Measurements from ENCODE around the gene OBI1.
A peak's percentile ranks its signal among the peaks of the same experiment; 100 is the strongest.
"Not testable (repeated sequence)": the region's sequence is repeated elsewhere in the genome, so short reads cannot be mapped to it uniquely, and the experiment has no call there.

The OBI1 gene

DNA sequence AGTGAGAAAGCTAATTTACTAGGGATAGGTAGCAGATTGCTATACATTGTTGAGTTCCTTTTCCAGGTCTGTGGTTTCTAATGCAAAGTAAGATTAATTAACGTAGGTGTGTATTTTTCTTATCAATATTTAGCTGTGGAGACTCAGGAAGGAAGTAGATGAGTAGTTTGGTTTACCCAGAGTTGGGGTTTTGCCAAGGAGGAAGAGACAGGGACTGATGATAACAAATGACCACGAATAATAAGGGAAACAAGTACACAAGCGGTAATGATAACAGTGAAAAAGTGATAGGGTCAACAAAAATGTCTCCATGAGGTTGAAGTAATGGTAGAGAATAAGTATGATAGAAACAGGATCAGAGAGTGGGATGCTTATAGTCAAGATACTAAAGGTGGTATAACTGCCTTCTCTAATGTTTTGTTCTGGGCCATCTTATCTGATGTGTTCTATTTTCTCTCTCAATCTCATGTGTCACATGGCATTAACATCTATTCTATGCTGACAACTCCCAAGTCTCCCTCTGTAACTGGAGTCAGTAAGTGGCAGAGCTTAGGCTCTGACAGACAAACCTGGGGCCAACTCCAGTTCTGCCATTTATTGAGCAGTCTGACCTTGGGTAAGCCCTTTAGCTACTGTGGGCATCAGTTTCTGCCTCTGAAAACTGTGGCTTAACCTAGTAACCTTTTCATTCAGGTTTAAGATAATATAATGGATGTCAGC is 8.8 kb downstream of the OBI1 start:
- peak; percentile 23 for ATAC-seq
- DNase-seq: no peak

DNA sequence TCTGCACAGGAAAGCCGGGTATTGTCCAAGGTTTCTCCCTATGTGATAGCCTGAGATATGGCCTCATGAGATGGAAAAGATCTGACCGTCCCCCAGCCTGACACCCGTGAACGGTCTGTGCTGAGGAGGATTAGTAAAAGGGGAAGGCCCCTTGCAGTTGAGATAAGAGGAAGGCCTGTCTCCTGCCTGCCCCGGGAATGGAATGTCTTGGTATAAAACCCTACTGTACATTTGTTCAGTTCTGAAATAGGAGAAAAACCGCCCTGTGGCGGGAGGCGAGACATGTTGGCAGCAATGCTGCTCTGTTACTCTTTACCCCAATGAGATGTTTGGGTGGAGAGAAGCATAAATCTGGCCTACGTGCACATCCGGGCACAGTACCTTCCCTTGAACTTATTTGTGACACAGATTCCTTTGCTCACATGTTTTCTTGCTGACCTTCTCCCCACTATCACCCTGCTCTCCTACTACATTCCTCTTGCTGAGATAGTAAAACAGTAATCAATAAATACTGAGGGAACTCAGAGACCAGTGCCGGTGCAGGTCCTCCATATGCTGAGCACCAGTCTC is 11.8 kb downstream of the OBI1 start:
- DNase-seq, ATAC-seq: not testable (repeated sequence)

DNA sequence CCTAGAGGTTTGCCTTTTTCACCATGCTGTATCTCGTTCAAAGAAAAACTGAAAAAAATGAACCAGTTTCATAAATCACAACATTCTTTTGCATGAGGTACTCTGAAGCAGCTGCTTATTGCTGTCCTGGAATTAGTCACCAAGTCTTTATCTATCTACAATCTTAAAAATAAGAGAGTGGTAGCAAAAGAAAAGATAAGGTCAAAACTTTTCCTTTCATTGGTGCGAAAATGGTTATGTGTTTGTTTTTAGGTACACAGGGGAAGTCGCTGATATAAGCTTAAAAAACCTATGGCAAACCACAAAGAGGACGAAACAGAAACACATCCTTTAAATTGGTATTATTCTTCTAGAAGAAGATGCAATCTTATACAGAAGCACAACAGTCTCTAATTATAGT is 20.7 kb downstream of the OBI1 start:
- ATAC-seq (no peak), DNase-seq (no peak)

DNA sequence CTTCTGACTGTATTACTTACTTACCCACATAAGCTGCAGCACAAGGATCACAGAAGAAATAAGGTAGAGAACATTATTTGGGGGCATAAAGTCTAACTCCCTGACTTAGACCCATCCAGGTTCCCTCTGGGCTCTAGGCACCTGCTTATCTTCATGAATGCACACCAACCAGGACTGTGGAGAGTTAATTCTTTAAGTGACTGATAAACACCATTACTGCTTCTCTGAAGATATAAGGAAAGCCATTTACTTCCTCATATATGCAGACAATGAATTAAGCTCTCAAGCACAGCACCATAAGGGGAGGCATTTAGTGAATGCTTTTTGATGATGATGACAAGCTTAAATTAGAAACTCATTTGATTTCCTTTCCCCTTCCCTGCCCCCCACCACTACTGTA is 22.5 kb downstream of the OBI1 start:
- ATAC-seq (no peak), DNase-seq (no peak)

DNA sequence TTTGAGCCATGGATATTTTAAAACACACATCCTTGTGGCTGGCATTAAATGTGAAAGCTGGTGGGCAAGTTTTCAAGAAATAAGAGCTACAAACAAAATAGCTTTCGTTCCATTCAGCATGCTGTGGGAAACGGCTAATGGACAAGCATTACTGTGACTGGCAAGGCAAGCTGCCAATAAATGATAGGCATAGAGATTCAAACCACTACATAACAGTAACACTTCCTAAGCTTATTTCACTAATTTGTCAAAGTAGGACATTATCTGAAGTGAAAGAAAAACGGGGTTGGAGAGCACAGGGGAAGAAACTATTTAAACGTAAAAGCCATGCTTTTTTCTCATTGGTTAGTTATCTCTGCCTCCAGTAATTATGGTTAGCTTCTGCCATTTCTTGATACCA is 26.0 kb downstream of the OBI1 start:
- ATAC-seq: no peak
- no peak for DNase-seq

DNA sequence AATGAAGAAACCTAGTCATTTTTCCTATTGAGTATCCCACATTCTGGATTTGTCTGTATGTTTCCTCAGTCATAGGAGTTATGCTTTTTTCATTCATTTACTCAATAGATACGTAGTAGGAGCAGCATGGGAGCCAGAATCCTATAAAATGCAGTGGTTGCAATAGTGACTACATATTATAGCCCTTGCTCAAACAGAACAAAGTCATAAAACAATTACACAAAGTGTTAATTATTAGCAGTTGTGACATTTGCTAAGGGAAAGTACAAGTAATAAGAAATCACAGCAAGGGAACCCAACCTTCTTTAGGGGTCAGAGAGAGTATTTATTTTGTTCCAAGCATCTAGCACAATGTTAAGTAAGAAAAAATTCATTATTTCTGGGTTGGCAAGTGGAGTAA is 27.9 kb downstream of the OBI1 start:
- ATAC-seq: no peak
- no peak for DNase-seq

DNA sequence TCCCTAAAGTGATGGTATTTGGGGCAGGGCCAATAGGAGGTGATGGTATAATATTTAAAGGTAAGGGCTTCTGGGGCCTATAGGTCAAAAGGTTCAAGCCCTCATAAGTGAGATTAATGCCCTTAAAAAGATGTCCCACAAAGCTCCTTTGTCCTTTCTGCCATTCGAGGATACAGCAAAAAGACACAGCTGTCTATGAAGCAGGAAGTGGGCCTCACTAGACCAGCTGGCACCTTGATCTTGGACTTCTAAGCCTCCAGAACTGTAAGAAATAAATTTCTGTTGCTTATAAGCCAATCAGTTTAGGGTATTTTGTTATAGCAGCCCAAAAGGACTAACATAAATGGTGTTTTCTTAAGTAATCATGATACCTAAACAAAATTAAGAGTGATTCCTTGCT is 28.4 kb downstream of the OBI1 start:
- ATAC-seq (no peak), DNase-seq (no peak)

DNA sequence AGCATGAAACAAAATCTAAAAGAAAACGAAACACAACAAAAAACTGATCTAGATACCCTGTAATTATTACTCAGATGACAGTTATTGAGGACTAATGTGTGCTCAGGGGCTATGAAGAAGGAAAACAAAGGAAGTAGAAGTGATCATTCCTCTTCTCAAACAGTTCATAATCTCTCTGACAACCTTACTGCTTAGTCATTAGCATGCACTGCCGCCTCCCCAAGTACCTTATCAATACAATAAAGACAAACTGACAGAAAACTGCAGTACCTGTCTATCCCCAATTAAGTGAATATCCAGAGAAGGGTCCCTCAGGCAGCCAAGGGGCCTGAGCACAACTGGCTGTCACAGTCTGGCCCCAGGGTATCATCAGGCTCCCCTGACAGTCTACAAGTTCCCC is 33.6 kb downstream of the OBI1 start:
- ATAC-seq (no peak), DNase-seq (no peak)

DNA sequence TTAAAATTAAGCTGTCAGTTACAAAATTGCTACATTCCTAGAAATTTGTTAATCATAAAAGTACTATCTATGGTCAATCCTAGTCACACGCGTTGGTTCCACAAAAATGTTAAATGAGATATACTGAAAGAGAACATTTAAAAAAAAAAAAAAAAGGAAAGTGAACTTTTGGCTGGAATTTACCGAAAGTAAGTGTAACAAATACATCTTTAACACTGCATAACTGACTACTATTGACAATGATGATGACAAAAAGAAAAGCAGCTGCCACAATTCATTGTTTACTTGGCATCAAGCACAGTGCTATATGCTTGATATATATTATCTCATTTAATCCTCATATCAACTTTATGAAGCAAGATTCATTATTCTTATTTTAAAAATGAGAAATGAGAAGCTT is 35.8 kb downstream of the OBI1 start:
- ATAC-seq (no peak), DNase-seq (no peak)

DNA sequence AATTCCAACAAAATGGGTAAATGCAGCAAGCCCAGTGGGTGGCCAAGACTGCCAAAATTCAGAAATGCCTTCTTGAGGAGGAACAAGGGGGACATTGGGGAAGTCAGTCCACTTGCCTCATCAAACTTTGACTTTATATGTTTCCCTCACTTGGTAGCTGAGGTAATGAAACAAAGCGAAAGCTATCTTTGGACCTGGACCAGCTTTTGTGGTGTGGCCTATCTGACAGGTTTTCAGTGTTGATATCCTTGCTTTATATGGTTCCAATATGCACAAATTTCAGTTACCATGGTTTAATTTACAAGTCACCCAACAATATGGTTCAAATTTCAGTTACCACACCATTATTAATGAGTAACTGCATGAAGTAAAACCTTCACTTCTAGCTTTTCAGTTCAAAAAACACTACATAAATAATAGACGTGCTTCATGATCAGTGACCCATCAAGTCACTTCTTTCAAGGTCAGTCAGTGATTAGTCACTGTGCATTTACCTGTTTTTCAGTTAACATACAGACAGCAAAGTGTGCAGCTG is 38.0 kb downstream of the OBI1 start:
- DNase-seq (no peak), ATAC-seq (no peak)

DNA sequence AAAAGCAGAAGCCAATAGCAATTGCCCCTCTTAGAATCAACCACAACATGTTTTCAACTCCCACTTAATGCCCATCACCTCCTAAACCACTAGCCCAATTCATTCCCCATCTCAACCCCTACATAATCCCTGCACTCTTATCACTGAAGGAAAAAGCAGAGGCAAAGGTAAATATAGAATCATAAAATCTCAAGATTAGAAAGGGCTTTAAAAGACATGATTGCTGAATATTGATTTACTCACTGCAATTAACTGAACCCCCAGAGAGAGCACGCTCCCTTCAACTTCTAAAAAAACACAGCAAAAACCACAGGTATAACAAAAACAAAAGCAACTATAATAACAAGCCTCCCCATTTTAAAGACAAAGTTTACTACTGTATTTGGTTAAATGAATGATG is 40.5 kb downstream of the OBI1 start:
- ATAC-seq (no peak), DNase-seq (no peak)

DNA sequence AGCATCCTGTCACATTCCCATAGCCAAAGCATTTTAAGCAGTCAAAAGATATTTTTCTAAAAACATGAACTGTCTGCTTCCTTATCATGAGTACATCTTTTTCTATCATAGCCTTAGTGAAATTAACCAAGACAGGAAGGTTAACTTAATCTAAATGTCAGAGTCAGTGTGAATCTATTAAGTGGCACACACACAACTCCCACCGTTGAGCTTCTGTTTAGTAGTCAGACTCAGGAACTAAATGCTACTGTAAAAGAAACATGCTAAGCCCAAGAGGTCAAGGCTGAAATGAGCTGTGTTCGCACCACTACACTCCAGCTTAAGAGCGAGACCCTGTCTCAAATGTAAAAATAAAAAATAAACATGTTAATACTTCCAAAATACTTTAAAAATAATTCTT is 47.9 kb downstream of the OBI1 start:
- DNase-seq (no peak), ATAC-seq (no peak)

DNA sequence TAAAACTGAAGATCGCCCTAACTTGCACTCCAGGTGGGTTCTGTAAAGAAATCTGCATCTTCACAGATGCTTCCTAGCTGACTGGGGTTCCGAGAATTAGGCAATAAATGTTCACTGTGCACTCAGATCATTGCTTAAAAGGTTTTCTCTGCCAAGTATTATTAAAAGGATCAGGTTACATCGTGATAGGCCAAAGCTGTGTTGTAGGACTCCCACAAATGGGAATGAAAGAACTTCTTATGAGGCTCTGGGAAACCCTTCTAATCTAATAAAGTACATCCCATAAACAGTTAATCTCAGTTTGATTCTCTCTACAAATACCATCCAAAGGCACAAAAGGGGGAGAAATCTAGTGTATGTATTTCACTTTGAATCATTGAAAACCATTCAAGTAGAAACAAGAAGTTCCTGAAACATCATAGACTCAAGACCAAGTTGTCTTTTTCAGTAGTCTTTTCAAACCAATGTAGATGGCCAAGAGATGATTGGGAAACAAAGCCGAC is 48.5 kb downstream of the OBI1 start:
- ATAC-seq: no peak
- no peak for DNase-seq

DNA sequence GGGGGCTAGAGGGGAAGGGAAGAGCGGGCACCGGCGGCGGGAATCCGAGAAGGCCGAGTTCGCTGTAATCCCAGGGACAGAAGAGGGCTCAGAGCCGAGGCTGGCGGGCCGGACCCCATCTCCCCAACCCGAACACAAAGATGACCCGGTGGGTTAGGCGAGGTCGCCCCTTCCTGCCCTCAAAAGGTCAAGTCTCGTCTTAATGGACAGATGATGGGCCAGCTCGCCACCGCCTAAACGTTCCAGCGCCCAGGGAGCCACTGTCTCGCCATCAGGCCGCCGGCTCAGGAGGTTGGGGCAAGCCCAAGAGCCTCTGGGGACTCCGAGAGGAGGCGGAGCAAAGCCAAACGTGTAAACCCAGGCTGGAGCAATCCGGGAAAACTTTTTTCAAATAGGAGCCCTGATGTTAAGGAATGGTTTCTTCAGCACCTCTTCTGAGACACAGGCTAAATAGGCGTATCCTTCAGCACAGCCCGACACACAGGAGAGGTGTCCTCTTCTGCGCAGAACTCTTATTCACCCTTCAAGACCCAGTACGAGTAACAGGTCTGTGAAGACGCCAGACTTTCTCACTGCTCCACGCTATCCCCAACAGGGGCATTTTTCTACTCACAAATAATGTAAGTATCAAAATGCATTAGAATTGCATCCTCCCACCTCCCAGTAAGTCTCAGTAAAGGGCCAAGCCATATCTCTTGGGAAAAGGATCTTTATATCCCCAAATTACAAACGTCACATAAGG is 49.3 kb downstream of the OBI1 start:
- ATAC-seq (no peak), DNase-seq (no peak)

DNA sequence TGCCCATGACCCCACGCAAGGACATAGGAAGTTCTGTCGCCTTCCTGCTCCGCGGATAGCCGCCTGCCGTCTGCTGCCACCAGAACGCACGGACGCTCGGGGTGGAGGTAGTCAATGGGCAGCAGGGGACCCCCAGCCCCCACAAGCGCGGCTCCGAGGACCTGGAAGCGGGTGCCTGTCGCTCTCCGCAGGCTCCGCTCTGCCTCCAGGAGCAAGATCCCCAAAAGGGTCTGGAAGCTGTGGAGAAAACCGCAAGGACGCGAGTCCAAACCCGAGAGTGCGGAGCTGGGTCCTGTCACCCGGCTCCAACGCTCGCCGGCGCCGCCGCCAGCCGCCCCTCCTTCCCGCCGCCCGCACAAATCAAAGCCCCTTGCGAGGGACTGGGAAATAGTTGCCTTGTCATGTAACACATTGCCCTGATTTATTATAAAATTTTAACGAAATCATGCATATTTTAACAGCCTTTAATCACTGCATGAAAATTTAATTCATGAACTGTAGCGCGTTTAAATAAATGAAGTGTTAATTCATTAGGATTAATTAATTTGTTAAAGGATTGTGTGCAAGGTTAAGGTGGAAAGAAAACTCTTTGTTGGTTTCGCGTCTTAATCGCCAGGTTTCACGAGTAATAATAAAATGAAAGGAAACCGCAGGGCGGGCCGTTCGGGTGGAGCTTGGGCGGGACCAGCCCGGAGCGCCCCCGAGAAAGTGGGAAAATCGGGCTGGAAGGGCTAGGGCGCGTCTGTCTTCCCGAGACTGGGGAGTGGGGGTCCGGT is 50.1 kb downstream of the OBI1 start:
- DNase-seq: no peak
- ATAC-seq: no peak

DNA sequence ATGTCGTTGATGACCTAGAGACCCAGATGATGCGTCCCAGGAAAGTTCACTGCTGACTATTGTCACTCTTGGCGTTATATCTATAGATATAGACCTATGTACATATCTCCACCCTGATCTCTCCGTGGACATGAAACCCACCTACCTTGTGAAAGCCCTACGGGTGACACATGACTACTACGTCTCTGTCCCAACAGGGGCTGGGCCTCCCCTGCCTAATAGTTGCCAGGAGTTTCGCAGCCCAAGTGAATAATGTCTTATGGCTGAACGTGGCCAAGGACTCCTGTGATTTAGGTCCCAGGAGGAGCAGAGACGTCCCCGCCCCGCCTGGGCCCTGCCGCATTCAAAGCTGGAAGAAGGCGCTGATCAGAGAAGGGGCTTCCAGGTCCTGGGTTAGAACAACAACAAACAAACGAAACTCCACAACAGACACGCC is 50.7 kb downstream of the OBI1 start:
- no peak for ATAC-seq

DNA sequence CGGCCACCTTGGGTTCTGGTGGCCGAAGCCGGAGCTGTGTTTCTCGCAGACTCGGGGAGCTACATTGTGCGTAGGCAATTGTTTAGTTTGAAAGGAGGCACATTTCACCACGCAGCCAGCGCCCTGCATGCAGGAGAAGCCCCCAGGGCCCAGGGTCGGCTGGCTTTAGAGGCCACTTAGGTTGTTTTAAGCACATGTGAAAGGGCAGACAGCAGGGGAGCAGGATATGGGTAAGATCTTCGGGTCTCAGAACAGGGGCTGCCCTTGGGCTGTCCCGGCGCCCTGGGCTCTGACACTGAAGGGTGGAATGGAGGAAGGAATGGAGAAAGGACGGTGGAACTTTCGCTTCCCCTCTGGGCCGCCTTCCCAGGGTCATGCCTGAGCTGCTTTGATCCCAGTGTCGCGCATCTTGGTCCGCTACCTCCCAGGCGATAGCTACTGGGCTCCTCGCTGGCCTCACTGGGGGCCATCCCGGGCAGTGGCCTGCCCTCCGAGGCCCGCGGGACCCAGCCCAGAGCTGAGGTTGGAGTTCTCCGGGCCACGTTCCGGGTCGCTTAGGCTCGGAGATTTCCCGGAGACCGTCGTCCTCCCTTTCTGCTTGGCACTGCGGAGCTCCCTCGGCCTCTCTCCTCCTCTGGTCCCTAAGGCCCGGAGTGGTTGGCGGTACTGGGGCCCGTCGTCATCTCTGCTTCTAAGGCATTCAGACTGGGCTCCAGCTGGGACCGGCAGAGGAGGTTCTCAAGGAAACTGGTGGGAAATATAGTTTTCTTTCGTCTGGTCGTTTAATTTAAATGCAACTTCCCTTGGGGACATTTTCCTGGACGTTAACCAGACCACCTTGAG is 51.3 kb downstream of the OBI1 start:
- ATAC-seq (no peak), DNase-seq (no peak)

More for the DNA sequence above, 50.7 kb downstream of the OBI1 start:
- no peak for DNase-seq

DNA sequence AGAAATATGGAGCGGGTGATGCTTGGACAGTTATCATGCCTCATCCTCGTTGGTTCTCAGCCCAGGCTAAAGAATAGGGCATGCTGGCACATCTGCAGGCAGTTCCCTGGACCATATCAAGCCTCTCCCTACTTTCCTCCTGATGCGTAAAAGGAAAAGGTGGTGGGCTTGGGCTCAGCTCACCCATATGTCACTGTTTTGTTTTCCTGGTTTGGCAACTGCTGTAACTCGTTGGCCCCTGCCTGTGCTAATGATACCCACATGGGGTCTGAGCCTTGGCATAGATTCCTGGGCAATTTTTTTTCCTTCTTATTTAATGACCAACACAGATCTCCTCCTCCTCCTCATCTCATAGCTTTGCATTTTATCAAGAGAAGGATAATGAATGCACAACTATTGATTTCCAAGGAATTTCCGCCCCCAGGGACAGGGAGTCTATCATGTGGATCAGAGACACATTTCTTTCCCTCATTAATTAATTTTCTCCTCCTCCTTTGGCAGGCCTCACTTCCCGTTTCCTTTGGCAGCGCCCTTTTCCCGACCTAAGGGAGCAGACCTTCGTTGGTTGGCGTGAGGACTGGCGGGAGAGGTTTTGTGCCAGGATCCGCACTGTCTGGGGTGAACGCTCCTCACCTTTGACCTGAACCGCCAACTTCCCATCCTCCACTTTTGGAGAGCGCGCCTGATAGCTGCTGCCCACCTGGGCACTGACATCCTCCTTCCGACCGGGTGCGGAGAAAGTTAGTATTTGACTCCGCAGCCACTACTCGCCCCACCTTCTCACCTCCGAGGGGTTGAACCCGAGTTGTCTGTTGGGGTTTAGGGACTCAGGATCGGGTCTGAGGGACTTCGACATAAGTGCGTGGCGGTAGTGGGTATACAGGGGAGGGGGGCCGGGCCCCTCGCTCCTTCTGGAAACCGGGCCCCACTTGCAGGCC is 52.2 kb downstream of the OBI1 start:
- no peak for DNase-seq
- no peak for ATAC-seq

DNA sequence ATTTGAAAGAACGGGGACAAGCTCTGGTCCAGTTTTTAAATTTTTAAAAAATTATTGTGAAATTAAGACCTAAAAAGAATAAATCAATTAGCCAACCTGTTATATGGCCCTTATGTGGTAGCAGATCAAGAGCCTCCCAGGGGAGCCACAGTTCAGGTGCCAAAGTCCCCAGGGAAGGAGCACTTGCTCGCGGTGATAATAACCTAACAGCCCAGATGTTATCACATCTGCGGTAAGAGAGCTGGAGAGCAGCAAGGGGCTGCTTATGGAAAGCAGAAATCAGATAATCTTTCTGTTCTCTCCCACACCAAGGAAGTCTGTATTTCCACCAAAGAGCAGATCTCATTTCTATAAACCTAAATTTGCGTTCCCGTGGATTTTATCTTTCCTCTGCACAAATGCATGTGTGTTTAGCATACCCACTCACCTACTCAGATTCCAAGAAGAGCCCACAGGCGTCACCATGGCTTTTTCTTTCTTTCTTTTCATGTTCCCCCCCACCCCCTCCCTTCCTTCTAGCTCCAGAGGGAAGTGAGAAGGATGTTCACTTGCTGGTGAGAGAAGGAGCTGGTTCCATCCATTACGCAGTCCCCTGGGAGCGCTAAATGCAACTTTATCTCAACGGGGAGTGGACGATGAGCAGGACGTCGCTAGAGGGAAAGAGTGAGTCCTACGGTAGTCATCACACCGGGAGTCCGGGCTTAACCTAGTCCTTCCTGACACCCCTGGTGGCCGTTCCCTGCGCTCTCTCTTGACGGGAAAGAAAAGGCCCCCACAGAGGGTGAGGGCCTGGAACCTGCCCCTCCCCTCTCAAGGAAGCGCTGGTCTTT is 54.0 kb downstream of the OBI1 start:
- no peak for ATAC-seq
- DNase-seq: no peak

Measured in stimulated activated naive CD8-positive, alpha-beta T cell treated with anti-CD3 and anti-CD28 coated beads, Interleukin-15, Interleukin-2, amounts not matched to agents 100 U/mL and 50 U/mL, for 24 hours (primary cell).